CD4-positive, alpha-beta T cell (primary cell): Measurements from ENCODE around the gene CLEC11A. TPM values are rescaled to one million over a fixed set of nuclear protein-coding genes. Genes with fewer than 3 reads are reported as not detected.

ENCODE experiments used
- ATAC-seq: fragments of 200-7000 bp; cut with Tn5 transposase; one replicate; pipeline ENCODE4 v1.10.0; 2022; ENCODE audit warnings: mild to moderate bottlenecking; ENCODE audit not compliant: poor library complexity
- CTCF ChIA-PET: fragments of 350-600 bp; sonication (Branson Sonifier 250); formaldehyde crosslinking; loops from one replicate; lab custom pipeline; 2021; ENCODE audit warnings: antibody characterized with exemption, inconsistent platforms; lab: Charles Lee
- POLR2A ChIA-PET: fragments of 350-600 bp; sonication (Branson Sonifier 250); formaldehyde crosslinking; loops from one replicate; lab custom pipeline; 2021; ENCODE audit warnings: antibody characterized with exemption, inconsistent platforms; lab: Charles Lee
- DNase-seq, 14 experiments: peaks; one replicate each; pipeline ENCODE4 v3.0.0-alpha.2; 2013 to 2020; ENCODE audit warnings: mixed read lengths in 2 of 14
- H3K27ac ChIP-seq, 2 donors: one replicate each; pipeline versions ENCODE4 v1.5.1 to v1.7.0; 2013; ENCODE audit warnings: low read length in 2 of 2, low read depth in 1 of 2, mild to moderate bottlenecking in 1 of 2
- H3K27me3 ChIP-seq, 2 experiments: 1 replicate in 1 of 2; 2 replicates in 1 of 2; pipeline versions ENCODE4 v1.6.1 to v1.7.0; 2013; ENCODE audit warnings: low read length in 2 of 2, control low read depth in 1 of 2, mild to moderate bottlenecking in 1 of 2, moderate library complexity in 1 of 2; ENCODE audit not compliant: insufficient read depth in 2 of 2, control insufficient read depth in 1 of 2
- H3K36me3 ChIP-seq: one replicate; pipeline ENCODE4 v1.6.1; 2013; ENCODE audit warnings: low read length, control low read depth; ENCODE audit not compliant: insufficient read depth
- H3K4me1 ChIP-seq: one replicate; pipeline ENCODE4 v1.6.1; 2013; ENCODE audit warnings: low read length, control low read depth; ENCODE audit not compliant: insufficient read depth
- H3K4me3 ChIP-seq: one replicate; pipeline ENCODE4 v1.5.1; 2013; ENCODE audit warnings: mild to moderate bottlenecking, low read length, moderate library complexity
- H3K9me3 ChIP-seq, 2 experiments: 1 replicate in 1 of 2; 2 replicates in 1 of 2; pipeline versions ENCODE4 v1.6.1 to v1.7.0; 2013; ENCODE audit warnings: low read length in 2 of 2, mild to moderate bottlenecking in 2 of 2, control low read depth in 1 of 2, moderate library complexity in 1 of 2; ENCODE audit not compliant: control insufficient read depth in 1 of 2, insufficient read depth in 1 of 2
- H3K27ac Mint-ChIP-seq: one replicate; pipeline ENCODE4 v1.8.0; 2020; ENCODE audit warnings: mixed read lengths
- H3K27me3 Mint-ChIP-seq: one replicate; pipeline ENCODE4 v1.8.0; 2021; ENCODE audit warnings: mixed read lengths
- H3K36me3 Mint-ChIP-seq: one replicate; pipeline ENCODE4 v1.8.0; 2021; ENCODE audit warnings: low read depth, mixed read lengths
- H3K4me1 Mint-ChIP-seq: one replicate; pipeline ENCODE4 v1.8.0; 2021; ENCODE audit warnings: low read depth, mixed read lengths
- H3K4me3 Mint-ChIP-seq: one replicate; pipeline ENCODE4 v1.8.0; 2020; ENCODE audit warnings: mild to moderate bottlenecking, mixed read lengths
- H3K9me3 Mint-ChIP-seq: one replicate; pipeline ENCODE4 v1.8.0; 2020; ENCODE audit warnings: mixed read lengths
- intact Hi-C, 2 experiments: fragments of 100-400 bp; cut with DNase I in 1 of 2; cut with micrococcal nuclease in 1 of 2; formaldehyde crosslinking; loops; one replicate each; pipeline versions ENCODE4 v1.15.1 to v1.9.0; 2023 to 2025; cut with DNase I, micrococcal nuclease
- polyA plus RNA-seq, 2 donors: library from polyadenylated mRNA; unstranded; fragments of 120-200 nt; gene quantifications; one replicate each; pipeline ENCODE4 v1.2.1, GENCODE V29; 2013
- total RNA-seq, 174 experiments: library from RNA in 2 of 174; stranded (reverse) in 2 of 174; gene quantifications; one replicate each; pipeline ENCODE4 v1.2.3 and lab custom pipeline; 2021 to 2026
- TF ChIP-seq, protein P1 (sequence below): fragments of 200-600 bp; IDR thresholded peaks from one replicate; pipeline ENCODE4 v1.8.0; 2022; ENCODE audit warnings: antibody characterized with exemption, mild to moderate bottlenecking

CLEC11A gene, protein sequence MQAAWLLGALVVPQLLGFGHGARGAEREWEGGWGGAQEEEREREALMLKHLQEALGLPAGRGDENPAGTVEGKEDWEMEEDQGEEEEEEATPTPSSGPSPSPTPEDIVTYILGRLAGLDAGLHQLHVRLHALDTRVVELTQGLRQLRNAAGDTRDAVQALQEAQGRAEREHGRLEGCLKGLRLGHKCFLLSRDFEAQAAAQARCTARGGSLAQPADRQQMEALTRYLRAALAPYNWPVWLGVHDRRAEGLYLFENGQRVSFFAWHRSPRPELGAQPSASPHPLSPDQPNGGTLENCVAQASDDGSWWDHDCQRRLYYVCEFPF
- total RNA-seq (1 to 10 TPM; 3.1 to 3.3 TPM), total RNA-seq (lab: John Stamatoyannopoulos, UW) (0.06 to 4.2 (median 0.74) reads per million in 172 experiments)
- polyA plus RNA-seq (2013, experiment 1 of 2): 1.7 TPM
- polyA plus RNA-seq (2013, experiment 2 of 2): 2.5 TPM

DNA sequence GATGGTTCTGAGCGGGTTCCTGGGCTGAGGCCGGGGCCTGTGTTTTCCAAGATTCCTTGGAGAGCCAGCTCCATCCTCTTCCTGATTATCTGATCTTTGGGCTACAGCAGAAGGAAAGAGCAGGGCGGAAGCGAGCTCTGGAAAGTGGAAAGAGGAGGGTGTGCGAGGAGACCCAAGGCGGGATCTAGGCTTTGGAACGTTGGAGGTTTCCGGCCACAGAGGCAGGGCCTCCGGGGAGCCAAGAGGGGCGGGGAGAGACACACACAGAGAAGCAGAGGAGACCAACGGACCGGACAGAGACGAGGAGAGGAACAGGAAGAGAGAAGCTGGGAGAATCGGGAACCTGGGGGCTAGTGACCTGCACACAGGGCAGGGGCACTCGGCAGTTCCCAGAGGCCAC, at the start of gene CLEC11A:
TSS of gene CLEC11A (plus strand) at position 296 of the 400 bp plus-strand sequence. CDS start 162 bp downstream, outside the sequence.
- no peak within 1 kb of the TSS for H3K4me3 ChIP-seq
- POLR2A ChIA-PET: no interaction called here
- Mint-ChIP-seq H3K9me3 (no peaks in the 10 kb centered on the region), H3K27me3 (peaks cover 52% of the 10 kb centered on the region), H3K4me3 (peak within 1 kb of the TSS; percentile 87), H3K36me3 (no peaks in the 10 kb centered on the region), H3K27ac (no peak within 1 kb of the TSS), H3K4me1 (peaks cover 29% of the 10 kb centered on the region)
- H3K4me1 ChIP-seq: peaks cover 36% of the 10 kb centered on the region
- H3K36me3 ChIP-seq: no peaks in the 10 kb centered on the region
- peaks cover 0 to 61% of the 10 kb centered on the region in 2 experiments for H3K9me3 ChIP-seq
- intact Hi-C loops: loop anchor here in 1 of 2 experiments (5.0 to 10.0 kb wide), 2 partner anchors 84 to 388 kb away; no protein-coding TSS in a partner anchor
- H3K27ac ChIP-seq: no peak within 1 kb of the TSS
- ATAC-seq: no peak
- DNase-seq: no peak
- H3K27me3 ChIP-seq: peaks cover 53 to 70% of the 10 kb centered on the region in 2 experiments
- TF ChIP-seq, protein P1, sequence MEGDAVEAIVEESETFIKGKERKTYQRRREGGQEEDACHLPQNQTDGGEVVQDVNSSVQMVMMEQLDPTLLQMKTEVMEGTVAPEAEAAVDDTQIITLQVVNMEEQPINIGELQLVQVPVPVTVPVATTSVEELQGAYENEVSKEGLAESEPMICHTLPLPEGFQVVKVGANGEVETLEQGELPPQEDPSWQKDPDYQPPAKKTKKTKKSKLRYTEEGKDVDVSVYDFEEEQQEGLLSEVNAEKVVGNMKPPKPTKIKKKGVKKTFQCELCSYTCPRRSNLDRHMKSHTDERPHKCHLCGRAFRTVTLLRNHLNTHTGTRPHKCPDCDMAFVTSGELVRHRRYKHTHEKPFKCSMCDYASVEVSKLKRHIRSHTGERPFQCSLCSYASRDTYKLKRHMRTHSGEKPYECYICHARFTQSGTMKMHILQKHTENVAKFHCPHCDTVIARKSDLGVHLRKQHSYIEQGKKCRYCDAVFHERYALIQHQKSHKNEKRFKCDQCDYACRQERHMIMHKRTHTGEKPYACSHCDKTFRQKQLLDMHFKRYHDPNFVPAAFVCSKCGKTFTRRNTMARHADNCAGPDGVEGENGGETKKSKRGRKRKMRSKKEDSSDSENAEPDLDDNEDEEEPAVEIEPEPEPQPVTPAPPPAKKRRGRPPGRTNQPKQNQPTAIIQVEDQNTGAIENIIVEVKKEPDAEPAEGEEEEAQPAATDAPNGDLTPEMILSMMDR: no peak
- CTCF ChIA-PET: no interaction called here

DNA sequence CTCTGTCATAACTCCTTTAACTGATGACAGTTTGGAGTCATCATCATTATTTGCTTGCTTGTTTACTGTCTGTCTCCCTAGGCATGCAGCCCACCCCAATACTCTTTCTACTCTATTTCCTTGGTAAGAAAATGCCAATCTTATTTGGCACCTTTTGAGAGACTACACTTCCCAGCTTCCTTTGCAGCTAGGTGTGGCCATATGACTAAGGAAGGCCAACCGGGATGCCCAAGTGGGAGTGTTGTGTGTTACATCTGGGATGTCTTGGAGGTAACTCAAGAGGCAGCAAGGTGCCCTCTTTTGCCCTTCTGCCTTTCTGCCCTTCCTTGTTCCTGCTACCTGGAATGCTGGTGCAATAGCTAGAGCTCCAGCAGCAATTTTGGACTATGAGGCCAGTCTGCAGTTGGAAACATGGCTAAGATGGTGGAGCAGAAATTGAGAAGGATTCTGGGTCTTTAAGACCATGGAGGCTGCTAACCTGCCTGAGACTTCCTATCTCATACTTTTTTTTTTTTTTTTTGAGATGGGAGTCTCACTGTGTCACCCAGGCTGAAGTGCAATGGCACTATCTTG, 46.5 kb upstream of the CLEC11A start:
- no peak overlapping the region for H3K27ac ChIP-seq
- ATAC-seq (no peak), DNase-seq (no peak)
- TF ChIP-seq, protein P1: no peak
- H3K9me3 ChIP-seq: peaks cover 7 to 27% of the 10 kb centered on the region in 2 experiments
- no peak overlapping the region for H3K27ac Mint-ChIP-seq
- ChIA-PET POLR2A (no interaction called here), CTCF (no interaction called here)
- no peak overlapping the region for H3K4me3 ChIP-seq
- H3K27me3 ChIP-seq: peaks cover 28 to 35% of the 10 kb centered on the region in 2 experiments
- intact Hi-C loops: no loop called here
- H3K36me3 ChIP-seq: no peaks in the 10 kb centered on the region
- no peaks in the 10 kb centered on the region for H3K36me3 Mint-ChIP-seq
- H3K4me3 Mint-ChIP-seq: no peak overlapping the region
- no peaks in the 10 kb centered on the region for H3K9me3 Mint-ChIP-seq
- H3K4me1 Mint-ChIP-seq: peaks cover 9% of the 10 kb centered on the region
- peaks cover 74% of the 10 kb centered on the region for H3K27me3 Mint-ChIP-seq
- peaks cover 6% of the 10 kb centered on the region for H3K4me1 ChIP-seq

DNA sequence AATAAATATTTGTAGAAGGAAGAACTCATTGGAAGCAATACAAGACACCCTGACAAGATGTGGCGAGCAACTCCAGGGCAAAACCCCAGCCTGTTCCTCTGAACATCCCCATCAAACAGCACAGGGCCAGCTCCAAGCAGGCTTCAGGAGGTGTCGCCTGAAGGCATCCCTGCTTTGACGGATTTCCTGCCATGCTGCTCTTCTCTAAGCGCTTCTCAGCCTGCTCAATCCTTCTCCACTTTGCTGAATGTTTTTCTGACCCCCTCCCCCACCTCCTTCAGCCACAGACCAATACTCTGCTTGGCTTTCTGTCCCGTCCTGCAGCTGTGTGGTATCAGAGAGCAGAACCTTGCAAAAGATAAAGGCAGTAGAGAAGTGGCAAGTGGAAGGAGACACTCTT, 45.5 kb upstream of the CLEC11A start:
- peaks cover 9% of the 10 kb centered on the region for H3K4me1 Mint-ChIP-seq
- H3K4me1 ChIP-seq: peaks cover 6% of the 10 kb centered on the region
- no peaks in the 10 kb centered on the region for H3K36me3 ChIP-seq
- CTCF ChIA-PET: no interaction called here
- TF ChIP-seq, protein P1: no peak
- peaks cover 74% of the 10 kb centered on the region for H3K27me3 Mint-ChIP-seq
- intact Hi-C loops: no loop called here
- H3K9me3 ChIP-seq: peaks cover 7 to 27% of the 10 kb centered on the region in 2 experiments
- no peak for DNase-seq
- no peak for ATAC-seq
- H3K27ac ChIP-seq: no peak overlapping the region
- no peak overlapping the region for H3K27ac Mint-ChIP-seq
- H3K4me3 Mint-ChIP-seq: no peak overlapping the region
- no peak overlapping the region for H3K4me3 ChIP-seq
- POLR2A ChIA-PET: no interaction called here
- no peaks in the 10 kb centered on the region for H3K9me3 Mint-ChIP-seq
- peaks cover 21 to 29% of the 10 kb centered on the region in 2 experiments for H3K27me3 ChIP-seq
- H3K36me3 Mint-ChIP-seq: no peaks in the 10 kb centered on the region
